Muscle layer of duodenum (tissue), 2 donors: Measurements from ENCODE around the gene BCLAF1.
A peak's percentile ranks its signal among the peaks of the same experiment; 100 is the strongest.

Experiments used
- H3K27ac ChIP-seq: one replicate; pipeline ENCODE4 v1.7.0; 2013; ENCODE audit warnings: mild to moderate bottlenecking, low read length
- H3K27me3 ChIP-seq: one replicate; pipeline ENCODE4 v1.7.0; 2013; ENCODE audit warnings: low read depth, mild to moderate bottlenecking, control low read depth, low read length
- H3K36me3 ChIP-seq, 2 donors: one replicate each; pipeline ENCODE4 v1.7.0; 2013; ENCODE audit warnings: low read length in 2 of 2, control low read depth in 1 of 2, mild to moderate bottlenecking in 1 of 2; ENCODE audit not compliant: insufficient read depth in 2 of 2, control insufficient read depth in 1 of 2
- H3K4me1 ChIP-seq, 2 donors: one replicate each; pipeline ENCODE4 v1.7.0; 2013; ENCODE audit warnings: low read length in 2 of 2, mild to moderate bottlenecking in 2 of 2, control low read depth in 1 of 2, moderate library complexity in 1 of 2; ENCODE audit not compliant: insufficient read depth in 2 of 2, control insufficient read depth in 1 of 2
- H3K4me3 ChIP-seq, 2 donors: one replicate each; pipeline ENCODE4 v1.7.0; 2013; ENCODE audit warnings: low read length in 2 of 2, low read depth in 1 of 2, mild to moderate bottlenecking in 1 of 2
- H3K9me3 ChIP-seq, 2 donors: one replicate each; pipeline ENCODE4 v1.7.0; 2013; ENCODE audit warnings: low read length in 2 of 2, control low read depth in 1 of 2, mild to moderate bottlenecking in 1 of 2; ENCODE audit not compliant: control insufficient read depth in 1 of 2
- donor health status: healthy.

BCLAF1 gene

GRCh38 chr6:136307351-136307750, 17.7 kb upstream of the BCLAF1 start:
- Histone ChIP-seq H3K27ac (no peak overlapping the region), H3K36me3 (no peaks in the 10 kb centered on the region), H3K9me3 (no peaks in the 10 kb centered on the region), H3K4me1 (no peaks in the 10 kb centered on the region), H3K27me3 (no peaks in the 10 kb centered on the region), H3K4me3 (no peak overlapping the region)

DNA sequence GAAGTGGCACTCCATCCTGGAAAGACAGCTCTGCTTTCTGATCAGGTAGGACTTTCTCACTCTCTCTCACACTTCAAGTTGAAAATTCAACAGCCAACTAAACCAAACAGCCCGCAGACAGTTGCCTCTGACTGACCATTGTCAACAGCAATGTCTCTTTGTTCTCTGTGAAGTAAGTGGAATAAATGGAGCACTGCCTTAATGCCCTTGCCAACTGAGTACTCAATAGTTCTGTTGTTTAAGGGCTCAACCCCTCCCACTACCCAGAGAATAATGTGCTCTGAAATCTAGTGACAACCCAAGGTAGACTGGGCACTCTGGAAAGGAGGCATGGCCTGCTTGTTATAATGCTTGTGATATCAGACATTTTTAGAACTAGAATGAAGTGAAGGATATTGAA, 16.8 kb upstream of the BCLAF1 start:
- Histone ChIP-seq H3K4me1 (no peaks in the 10 kb centered on the region), H3K27ac (no peak overlapping the region), H3K9me3 (no peaks in the 10 kb centered on the region), H3K27me3 (no peaks in the 10 kb centered on the region), H3K4me3 (no peak overlapping the region), H3K36me3 (no peaks in the 10 kb centered on the region)

GRCh38 chr6:136304410-136304809, 14.8 kb upstream of the BCLAF1 start:
- Histone ChIP-seq H3K4me1 (no peaks in the 10 kb centered on the region), H3K27me3 (no peaks in the 10 kb centered on the region), H3K9me3 (no peaks in the 10 kb centered on the region), H3K4me3 (no peak overlapping the region), H3K27ac (no peak overlapping the region), H3K36me3 (no peaks in the 10 kb centered on the region)

GRCh38 chr6:136303516-136303915, 13.9 kb upstream of the BCLAF1 start:
- Histone ChIP-seq H3K9me3 (no peaks in the 10 kb centered on the region), H3K27ac (no peak overlapping the region), H3K4me3 (no peak overlapping the region), H3K36me3 (no peaks in the 10 kb centered on the region), H3K27me3 (no peaks in the 10 kb centered on the region), H3K4me1 (no peaks in the 10 kb centered on the region)

- Histone ChIP-seq H3K4me3 (no peak overlapping the region), H3K27me3 (no peaks in the 10 kb centered on the region), H3K4me1 (peaks cover 4 to 7% of the 10 kb centered on the region in 2 donors), H3K36me3 (peaks cover 0 to 11% of the 10 kb centered on the region in 2 donors), H3K9me3 (no peaks in the 10 kb centered on the region), H3K27ac (no peak overlapping the region)
Observed at GRCh38 chr6:136294621-136295020, 5.0 kb upstream of the BCLAF1 start.

DNA sequence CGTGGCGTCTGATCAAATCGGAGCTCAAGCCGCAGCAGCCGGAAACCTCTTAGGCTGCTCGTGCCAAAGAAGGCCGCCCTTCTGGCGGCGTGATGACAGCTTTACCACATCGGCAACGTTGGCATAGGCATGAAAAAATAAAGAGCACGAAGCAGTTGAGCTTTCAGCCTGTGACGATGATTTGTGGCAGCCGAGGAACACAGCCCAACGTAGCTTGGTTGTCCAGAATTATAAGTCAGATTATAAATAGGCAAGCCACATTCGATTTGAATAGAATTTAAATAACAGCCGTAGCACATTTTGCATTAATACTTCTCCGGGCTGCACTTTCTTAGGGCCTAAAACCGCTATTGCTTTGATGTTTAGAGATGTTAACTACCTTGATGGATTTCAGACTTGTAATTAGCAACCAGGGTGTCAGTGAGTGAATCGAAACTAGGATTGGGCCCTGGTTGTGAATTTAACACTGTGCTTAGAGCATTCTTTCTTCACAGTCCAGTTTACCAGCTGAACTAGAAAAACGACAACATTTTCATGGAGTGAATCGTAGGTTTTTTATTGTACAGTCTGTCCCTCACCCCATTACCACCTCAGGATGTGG, 864 bp upstream of the BCLAF1 start:
- Histone ChIP-seq H3K27me3 (no peaks in the 10 kb centered on the region), H3K4me3 (peak overlapping the region; percentile 83 to 99), H3K36me3 (peaks cover 0 to 20% of the 10 kb centered on the region in 2 donors), H3K9me3 (no peaks in the 10 kb centered on the region), H3K4me1 (peaks cover 7 to 38% of the 10 kb centered on the region in 2 donors), H3K27ac (peak overlapping the region; percentile 100)

DNA sequence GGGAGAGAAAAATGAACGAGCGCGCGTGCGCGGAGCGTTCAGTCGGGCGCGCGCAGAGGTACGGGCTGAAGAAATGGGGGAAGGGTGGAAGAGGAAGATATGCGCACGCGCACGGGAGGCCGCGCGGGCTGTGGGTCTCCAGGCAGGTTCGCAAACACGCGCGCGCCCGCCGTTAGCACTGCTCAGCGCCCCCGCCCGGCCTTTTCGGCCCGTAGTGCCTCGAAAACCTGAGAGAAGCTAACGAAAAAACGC, 393 bp downstream of the BCLAF1 start:
- no peaks in the 10 kb centered on the region for H3K27me3 ChIP-seq
- peak overlapping the region; percentile 100 for H3K27ac ChIP-seq
- peaks cover 15 to 50% of the 10 kb centered on the region in 2 donors for H3K4me1 ChIP-seq
- peak overlapping the region; percentile 83 to 99 for H3K4me3 ChIP-seq
- no peaks in the 10 kb centered on the region for H3K9me3 ChIP-seq
- H3K36me3 ChIP-seq = peaks cover 0 to 20% of the 10 kb centered on the region in 2 donors

DNA sequence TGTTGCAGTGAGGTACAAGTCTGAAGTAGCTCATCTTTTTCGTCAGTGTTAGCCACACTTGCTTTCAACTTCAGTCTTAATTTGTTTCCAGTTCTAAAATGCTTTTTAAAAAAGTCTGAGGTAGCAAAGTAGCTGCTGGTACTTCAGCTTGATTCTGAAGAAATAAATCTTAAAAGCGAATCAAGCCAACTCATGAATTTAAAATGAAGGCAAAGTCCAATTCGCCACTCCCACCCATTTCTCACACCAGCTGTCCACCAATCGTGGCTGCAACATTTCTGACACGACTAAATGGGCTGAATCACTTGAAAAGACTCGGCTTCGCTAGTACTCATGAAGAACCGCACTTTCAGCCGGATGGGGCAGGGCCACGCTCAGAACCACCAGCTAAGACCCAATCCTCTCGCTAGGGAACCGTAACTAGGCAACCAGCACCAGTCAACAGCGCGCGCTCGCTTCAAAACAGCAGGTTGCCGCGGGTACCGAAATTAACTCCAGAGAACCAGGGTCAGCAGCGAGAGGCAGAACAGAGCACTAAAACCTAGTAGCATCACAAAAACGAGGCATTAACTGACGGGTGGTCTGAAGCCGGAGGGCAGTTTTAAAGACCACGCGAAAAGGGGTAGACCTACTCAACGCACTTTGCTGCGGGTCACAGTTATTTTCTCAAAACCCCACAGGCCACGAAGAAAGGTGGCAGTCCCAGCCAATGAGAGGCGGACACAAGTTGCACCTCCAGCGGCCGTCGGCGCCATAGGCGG, 900 bp downstream of the BCLAF1 start:
- Histone ChIP-seq H3K4me3 (peak overlapping the region; percentile 83 to 99), H3K27ac (peak overlapping the region; percentile 100), H3K9me3 (no peaks in the 10 kb centered on the region), H3K36me3 (peaks cover 0 to 20% of the 10 kb centered on the region in 2 donors), H3K27me3 (no peaks in the 10 kb centered on the region), H3K4me1 (peaks cover 16 to 55% of the 10 kb centered on the region in 2 donors)

GRCh38 chr6:136284909-136285308, 4.7 kb downstream of the BCLAF1 start:
- Histone ChIP-seq H3K9me3 (no peaks in the 10 kb centered on the region), H3K4me3 (peak overlapping the region in 1 of 2 donors; percentile 0), H3K4me1 (peaks cover 32 to 84% of the 10 kb centered on the region in 2 donors), H3K27me3 (no peaks in the 10 kb centered on the region), H3K27ac (peak overlapping the region; percentile 9), H3K36me3 (peaks cover 10 to 18% of the 10 kb centered on the region in 2 donors)

DNA sequence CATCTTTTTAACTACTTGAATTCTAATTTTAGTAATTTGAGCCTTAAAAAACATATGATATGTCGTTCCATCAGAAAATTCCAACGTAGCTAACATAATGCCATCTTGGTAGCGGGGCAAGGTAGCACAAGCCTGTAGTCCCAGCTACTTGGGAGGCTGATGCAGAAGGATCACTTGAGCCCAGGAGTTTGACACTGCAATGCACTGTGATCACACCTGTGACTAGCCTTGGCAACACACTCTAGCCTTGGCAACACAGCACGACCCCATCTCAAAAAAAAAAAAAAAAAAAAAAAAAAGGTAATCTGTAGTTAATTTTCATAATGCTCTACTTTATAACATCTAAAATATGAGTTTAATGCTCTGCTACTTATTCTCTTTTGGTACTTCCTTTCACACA, 6.7 kb downstream of the BCLAF1 start:
- H3K4me1 ChIP-seq = peaks cover 32 to 79% of the 10 kb centered on the region in 2 donors
- no peak overlapping the region for H3K4me3 ChIP-seq
- H3K27ac ChIP-seq = no peak overlapping the region
- no peaks in the 10 kb centered on the region for H3K27me3 ChIP-seq
- H3K36me3 ChIP-seq = peaks cover 0 to 26% of the 10 kb centered on the region in 2 donors
- H3K9me3 ChIP-seq = no peaks in the 10 kb centered on the region

DNA sequence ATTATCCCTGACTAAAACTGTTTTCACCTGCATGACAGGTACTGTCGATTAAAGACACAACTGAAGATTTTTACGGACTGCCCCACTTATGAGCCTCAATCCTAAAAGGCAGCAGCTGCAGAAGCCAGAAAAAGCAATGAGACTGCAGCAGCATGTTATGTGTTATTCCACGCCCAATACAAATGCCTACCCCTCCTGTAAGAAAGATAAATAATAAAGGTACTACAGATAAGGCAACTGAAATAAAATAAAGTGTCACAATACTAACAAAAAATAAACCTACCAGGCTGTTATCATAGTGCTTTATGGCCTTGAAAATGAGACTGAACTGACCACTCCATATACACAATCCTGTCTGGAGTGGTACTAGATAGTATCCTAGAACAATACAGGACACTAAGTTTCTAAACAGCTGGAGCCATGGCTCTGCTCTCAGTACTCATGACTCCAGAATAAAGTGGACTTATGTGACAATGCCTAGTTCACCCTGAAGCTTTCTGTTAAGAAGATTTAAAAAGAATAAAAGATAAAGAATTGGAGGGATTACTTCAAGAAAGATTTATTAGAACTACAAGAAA, 9.5 kb downstream of the BCLAF1 start:
- Histone ChIP-seq H3K27ac (no peak overlapping the region), H3K36me3 (peaks cover 15 to 45% of the 10 kb centered on the region in 2 donors), H3K4me3 (no peak overlapping the region), H3K9me3 (no peaks in the 10 kb centered on the region), H3K4me1 (peaks cover 29 to 56% of the 10 kb centered on the region in 2 donors), H3K27me3 (no peaks in the 10 kb centered on the region)
